HG02623 (cell line): Measurements from ENCODE around the gene SRPRA.
"Not testable (repeated sequence)": the region's sequence is repeated elsewhere in the genome, so short reads cannot be mapped to it uniquely, and the experiment has no call there.

Experiments used
- ATAC-seq: cut with Tn5 transposase; IDR thresholded peaks from one replicate; pipeline ENCODE4 v1.9.1; 2021; ENCODE audit warnings: moderate library complexity; ENCODE audit not compliant: unreplicated experiment

SRPRA gene, protein sequence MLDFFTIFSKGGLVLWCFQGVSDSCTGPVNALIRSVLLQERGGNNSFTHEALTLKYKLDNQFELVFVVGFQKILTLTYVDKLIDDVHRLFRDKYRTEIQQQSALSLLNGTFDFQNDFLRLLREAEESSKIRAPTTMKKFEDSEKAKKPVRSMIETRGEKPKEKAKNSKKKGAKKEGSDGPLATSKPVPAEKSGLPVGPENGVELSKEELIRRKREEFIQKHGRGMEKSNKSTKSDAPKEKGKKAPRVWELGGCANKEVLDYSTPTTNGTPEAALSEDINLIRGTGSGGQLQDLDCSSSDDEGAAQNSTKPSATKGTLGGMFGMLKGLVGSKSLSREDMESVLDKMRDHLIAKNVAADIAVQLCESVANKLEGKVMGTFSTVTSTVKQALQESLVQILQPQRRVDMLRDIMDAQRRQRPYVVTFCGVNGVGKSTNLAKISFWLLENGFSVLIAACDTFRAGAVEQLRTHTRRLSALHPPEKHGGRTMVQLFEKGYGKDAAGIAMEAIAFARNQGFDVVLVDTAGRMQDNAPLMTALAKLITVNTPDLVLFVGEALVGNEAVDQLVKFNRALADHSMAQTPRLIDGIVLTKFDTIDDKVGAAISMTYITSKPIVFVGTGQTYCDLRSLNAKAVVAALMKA

DNA sequence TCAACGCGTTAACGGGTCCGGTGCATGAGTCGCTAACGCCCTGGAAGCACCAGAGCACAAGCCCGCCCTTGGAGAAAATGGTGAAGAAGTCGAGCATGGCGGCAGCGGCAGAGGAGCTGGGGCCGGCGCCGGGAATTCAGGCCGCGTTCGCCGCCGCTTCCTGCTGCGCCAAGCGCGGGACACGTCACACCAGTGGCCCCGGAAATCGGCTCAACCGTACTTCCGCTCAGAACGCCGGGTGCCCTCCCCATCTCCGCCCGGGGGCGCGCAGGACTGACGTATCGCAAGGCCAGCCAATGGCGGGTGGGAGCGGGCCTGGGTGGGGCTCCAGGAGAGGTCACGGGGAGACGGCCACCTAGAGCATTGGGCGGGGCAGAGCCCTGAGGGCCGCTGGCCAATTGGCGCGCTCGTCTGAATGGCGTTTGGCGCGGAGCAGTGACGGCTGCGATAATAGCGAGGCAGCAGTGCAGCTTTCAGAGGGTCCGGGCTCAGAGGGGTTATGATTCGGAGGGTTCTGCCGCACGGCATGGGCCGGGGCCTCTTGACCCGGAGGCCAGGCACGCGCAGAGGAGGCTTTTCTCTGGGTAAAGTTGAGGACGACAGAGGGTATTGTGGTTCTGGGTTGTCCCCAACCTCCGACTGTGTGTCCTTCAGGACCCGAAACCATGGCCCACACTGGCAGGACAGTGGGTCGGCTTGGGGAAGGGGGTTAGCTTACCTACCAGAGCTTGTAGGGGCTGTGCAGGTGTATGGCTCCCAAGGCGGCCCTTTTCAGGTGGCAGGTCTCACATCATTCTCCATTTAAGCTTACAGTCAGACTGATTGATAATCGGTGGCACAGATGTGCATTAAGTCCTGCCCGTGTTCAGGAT is at the start of gene SRPRA, which contains the start of gene FOXRED1:
TSS of gene SRPRA (minus strand) at position 188 of the 872 bp plus-strand sequence. CDS start at position 97, 91 bp downstream.
TSS of gene FOXRED1 (plus strand) at position 447 of the 872 bp plus-strand sequence. CDS start at position 500, 53 bp downstream.
- peak; percentile 98 for ATAC-seq

DNA sequence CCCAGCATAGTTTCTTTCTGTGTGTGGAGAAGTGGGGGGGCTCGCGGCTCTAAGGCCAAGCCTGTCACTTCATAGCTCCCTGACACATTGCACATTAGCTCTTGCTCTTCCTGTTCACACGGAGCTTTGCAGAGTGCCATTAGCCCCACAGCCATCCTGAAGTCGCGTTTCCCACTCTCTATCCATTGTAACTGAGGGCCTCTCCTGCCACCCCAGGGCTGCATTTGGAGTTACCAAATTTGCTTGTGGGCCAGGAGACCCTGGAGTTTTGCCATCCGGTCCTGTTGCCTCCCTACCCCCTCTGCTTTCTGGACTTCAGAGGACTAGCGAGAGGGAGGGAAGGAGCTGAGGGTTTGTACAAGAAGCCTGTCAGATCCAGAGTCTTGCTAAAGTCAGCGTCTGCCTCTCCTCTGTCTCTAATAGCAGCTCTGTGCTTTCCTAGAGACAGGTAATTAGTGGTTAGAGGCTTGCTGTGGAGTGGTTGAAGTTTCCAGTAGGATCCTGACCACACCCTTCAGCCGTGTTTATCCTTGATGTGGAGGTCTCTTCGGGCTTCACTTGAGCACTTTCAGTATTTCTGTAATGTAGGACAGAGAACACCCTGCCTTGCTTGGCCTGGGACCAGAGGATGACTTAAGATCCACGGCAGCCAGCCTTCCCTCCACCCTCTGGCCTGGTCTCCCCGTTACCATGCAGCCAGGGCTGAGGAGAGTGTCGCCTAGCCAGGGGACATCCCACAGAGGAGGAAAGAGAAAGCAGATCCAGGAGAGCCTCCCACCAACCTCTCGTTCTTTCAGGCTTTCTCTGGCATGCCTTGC is 49.3 kb upstream of the SRPRA start:
- peak; percentile 27 for ATAC-seq

DNA sequence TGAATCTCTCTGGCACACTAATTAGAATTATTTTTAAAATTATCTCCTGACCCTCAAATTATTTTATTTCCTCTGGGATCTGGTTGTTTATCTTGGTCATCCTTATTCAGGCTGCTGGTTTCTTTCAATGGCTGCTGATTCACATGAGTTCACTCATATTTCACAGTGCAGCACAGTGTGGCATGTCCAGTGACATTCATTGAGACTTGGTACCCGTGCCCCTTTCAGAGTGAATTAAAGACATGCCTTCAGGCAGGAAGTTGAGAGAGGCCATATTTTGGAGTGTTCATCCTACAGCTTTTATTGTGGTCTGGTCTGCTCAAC is 48.7 kb upstream of the SRPRA start:
- ATAC-seq = no peak

DNA sequence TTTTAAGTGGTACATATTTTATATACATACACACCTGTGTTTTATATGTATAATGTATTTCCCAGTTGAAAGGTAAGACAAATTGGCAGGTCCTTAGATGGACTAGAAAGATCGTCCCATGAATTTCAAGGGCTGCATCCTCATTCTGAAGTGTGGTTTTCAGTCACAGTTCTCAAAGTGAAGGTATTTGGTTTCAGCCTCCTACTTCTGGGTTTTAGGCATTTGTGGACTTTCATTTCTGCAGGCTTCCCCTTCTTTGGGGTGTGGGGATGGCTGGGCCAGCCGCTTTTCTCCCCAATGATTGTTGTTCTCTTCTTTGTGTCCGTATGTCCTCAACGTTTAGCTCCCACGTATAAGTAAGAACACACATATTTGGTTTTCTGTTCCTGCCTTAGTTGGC is 45.1 kb upstream of the SRPRA start:
- no peak for ATAC-seq

DNA sequence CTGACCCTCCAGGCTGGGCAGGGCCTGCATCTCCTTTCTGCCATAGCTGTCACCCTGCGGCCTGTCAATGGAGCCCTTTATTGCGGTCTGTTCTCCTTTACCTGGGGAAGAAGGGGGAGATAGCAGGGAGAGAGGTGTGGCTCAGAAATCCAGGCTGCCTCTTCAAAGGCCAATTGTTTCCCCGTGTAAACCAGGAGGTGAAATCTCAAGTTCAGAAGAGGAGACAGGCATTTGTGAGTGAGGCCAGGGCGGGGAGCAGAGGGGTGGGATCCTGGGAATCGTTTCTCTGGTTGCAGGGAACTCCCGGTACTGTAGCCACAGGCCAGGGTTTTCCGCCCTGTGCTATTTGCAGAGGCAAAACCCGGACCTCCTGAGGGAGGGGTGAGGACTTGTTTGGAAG is 44.3 kb upstream of the SRPRA start:
- ATAC-seq = no peak

DNA sequence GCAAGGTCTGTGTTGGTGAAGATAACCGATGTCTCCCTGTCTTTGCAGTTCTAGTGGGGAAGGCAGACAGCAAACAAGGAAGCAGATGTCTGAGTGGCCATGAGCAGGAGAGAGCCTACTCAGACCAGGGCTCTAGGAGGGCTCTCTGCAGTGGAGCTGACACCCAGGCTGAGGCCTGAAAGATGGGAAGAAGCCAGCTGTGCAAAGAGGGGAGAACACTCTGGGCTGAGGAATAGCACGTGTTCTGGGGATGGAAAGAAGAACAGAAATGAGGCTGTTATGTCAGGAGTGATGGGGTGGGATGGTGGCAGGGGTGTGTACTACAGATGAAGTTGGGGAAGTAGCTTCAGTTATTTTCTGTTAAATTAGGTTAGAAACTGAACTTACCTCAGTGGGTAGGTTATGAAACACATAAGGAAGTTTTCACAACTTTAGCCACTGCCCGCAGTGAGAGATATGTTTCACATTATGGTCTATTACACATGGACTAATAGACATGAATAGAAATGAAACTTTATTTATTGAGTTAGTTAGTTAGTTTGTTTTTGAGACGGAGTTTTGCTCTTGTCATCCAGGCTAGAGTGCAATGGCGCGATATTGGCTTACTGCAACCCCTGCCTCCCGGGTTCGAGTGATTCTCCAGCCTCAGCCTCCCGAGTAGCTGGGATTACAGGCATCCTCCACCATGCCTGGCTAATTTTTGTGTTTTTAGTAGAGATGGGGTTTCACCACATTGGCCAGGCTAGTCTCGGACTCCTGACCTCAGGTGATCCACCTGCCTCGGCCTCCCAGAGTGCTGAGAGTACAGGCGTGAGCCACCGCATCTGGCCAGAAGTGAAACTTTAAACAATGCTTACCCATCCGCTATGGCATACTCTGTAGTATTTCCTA is 43.0 kb upstream of the SRPRA start:
- ATAC-seq = peak; percentile 49

DNA sequence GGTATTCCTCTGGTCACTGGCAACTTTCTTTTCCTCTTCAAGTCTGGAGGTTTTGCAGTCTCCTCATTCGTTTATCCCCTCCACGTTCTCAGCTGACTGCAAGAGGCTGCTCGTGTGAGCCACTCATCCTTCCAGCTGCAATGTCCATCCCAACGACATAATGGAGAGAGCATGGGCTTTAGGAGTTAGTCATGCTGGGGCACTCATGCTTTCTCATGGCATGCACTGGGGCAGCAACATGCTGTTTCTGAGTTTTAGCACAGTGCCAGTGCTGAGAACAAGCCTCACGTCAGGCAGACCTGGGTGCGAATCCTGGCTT is 42.3 kb upstream of the SRPRA start:
- no peak for ATAC-seq

DNA sequence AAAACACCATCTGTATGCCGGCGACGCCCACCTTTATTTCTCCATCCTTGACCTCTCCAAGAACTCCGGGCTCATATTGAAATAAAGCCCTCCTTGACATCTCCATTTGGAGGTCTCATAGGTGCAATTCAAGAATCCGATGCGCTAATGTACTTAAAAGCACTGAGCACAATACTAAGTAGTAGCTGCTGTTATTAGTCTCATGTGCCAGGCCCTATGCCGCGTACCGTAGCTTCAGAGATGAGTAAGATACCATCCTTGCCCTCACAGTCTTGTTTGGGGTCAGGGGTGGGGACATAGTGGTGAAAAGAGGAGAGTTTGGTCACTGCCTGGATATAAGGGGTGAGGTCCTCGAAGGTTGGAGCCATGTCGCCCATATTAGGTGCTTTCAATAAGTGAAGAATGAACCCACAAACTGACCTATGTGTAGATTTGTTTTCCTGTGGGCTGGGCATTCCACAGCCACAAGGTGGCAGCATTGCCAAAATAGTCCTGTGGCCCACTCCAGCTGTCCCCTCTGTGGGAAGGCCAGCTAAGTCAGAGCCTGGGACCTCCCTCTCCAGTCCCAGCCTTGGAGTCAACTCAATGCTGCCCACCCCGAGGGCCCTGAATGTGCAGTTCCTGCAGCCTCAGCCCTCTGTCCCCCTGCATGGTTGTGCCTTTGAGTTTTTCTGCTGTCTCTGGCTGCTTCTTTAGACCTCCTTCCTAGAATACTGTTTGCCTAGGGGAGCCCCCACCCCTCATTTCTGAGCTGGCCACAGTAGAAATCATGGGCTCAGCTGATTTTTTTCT is 41.7 kb upstream of the SRPRA start:
- peak; percentile 32 for ATAC-seq

DNA sequence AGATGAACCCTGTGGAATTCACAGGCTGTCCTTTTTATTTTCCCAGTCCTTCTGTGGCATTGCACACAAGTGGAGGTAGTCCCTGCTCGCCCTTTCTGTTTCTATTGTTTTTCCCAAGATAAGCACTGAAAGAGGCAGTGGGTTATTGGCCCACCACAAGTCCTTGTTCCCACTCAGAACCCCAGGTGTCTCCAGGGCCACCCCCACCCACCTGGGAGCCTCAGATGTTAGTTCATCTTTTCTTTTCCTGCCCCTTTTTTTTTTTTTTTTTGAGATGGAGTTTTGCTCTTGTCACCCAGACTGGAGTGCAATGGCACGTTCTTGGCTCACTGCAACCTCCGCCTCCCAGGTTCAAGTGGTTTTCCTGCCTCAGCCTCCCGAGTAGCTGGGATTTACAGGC is 40.1 kb upstream of the SRPRA start:
- ATAC-seq = not testable (repeated sequence)

DNA sequence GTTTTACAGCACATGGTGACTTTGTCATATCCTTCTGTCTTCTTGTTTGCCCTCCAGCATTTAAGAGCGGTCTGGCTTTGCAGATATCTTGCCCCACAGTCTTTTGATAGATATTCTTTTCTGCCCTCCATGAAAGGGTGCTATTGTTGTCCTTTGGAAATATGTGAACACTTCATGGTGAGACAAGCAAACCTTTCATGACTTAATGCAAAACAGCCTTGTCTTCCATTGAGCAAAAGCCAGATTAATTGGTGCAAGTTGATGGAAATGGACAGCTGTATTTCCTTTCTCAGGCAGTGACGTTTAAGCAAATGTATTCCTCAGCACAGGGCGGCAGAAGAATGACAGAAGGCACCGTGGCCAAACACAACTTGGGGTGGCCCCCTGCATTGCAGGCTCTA is 39.6 kb upstream of the SRPRA start:
- no peak for ATAC-seq

DNA sequence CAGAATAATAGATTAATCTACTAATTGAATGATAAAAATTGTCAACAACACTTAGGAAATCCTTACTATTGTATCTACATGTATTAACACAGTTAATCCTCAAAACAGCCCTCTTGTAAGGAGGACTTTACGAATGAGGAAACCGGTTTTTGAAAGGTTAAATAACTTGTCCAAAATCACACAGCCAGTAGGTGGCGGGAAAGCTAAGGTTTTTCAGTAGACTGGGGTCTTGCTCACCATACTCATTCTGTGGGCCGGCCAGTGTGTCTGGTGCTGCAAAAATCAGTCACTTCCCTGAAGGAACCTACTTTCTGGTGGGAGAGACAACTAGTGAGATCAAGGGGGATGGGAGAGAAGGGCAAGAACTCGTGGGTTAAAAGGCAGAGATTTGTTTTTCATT is 39.0 kb upstream of the SRPRA start:
- ATAC-seq = no peak

DNA sequence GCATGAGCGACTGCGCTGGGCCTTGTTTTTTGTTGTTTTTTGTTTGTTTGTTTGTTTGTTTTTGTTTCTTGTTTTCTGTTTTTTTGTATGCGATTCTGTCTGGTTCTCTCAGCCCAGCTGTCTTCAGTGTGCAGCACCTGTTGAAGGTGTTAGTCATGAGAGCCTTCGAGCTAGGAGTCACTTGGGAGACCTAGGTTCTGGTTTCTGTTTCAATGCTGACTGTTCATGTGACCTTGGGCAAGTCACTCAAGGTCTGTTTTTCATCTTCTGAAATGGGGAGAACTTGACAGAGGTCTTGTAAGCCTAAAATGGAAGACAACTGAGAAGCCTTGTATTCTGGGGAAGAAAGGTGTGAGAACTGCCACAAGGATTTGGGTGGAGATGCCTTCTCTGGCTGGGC is 37.0 kb upstream of the SRPRA start:
- peak; percentile 51 for ATAC-seq

DNA sequence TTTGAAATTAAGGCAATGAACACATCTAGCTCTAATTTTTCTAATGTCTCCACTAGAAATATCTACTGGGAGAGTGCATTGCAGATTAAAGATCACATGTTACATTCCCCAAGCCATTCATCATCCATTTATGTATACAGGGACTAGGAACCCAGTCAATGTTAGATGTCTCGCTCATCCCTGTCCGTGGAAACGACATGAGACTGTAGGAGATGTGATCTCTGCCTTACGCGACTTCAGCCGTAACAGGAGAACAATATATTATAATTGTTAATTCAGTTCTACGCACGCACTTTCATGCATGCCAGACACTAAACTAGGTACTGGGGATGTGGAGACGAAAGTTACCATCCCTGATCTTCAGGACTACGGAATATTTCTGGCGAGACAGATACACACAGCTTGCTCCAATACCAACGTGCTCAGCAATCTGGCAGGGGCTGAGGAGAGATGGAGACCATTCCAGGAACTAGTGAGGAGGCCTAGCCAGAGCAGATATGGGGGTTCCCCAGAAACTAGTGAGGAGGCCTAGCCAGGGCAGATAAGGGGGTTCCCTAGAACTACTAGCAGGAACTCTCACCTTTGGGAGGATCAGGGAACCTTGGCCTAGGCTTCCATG is 35.9 kb upstream of the SRPRA start:
- peak; percentile 1 for ATAC-seq

DNA sequence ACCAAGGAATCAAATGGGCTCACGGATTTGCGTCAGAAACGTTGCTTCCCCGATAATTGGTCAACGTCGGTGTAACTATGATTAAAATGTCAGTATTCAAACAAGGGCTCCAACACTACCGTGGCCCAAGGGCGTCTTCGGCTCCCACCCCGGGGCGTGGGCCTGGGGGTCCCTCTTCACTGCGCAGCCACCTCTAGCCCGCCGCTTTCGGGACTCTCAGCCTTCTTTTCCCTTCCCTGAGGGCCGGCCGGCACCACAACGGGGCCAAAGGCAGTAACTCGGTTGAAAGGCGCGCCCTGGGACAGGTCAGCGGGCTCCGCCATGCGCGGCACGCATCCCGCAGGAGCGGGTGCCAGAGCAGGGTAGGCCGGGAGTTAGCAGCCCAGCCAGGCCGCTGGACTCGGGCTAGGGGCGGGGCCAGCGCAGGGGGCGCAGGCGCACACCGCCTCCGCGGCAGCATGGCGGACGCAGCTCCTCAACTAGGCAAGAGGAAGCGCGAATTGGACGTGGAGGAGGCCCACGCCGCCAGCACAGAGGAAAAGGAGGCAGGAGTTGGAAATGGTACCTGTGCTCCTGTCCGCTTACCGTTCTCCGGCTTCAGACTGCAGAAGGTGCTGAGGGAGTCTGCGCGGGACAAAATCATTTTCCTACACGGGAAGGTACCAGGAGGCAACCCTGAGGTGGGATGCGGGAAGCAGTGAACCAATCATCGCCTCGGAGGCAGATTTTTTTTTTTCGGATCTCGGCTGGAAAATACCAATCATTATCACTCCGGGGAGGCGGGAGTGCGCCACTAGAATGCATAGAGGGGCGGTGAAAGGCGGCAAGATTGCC is 35.1 kb upstream of the SRPRA start, which contains the start of gene DCPS:
TSS of gene DCPS (plus strand) at position 438 of the 834 bp plus-strand sequence. CDS start at position 459, 21 bp downstream.
- ATAC-seq = peak; percentile 81

DNA sequence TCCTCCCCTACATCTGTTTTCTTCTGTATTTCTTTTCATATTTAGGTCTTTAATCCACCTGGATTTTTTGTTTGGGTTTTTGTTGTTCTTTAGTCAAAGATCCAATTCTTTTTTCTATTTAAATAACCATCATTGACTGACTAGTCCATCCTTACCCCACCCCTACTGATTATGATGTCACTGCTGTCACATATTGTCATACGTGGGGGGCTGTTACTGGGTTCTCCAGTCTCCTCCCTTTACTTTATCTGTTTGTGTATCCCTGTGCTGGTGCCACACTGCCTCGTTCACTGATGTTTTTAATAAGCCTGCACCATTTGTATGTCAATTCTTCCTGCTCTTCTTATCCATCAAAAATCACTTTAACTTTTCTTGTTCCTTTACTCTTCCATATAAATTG is 28.3 kb upstream of the SRPRA start:
- no peak for ATAC-seq

DNA sequence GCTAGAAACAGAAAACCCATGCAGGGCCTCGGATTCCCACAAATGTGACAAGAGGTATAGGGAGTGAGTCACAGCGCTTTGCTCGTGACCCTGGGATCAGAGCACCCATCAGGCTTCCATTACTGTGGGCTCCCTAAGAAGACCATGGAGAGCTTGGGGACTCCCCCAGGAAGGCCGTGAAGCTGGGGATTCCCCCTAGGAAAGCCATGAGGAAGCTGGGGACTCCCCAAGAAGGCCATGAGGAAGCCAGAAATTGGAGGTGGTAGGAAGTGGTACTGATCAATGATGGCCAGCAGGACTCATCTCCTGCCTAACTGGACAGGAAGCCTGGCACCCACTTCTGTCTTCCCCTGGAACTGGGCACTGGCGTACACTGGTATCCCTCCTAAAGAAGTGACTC is 25.0 kb upstream of the SRPRA start:
- no peak for ATAC-seq

DNA sequence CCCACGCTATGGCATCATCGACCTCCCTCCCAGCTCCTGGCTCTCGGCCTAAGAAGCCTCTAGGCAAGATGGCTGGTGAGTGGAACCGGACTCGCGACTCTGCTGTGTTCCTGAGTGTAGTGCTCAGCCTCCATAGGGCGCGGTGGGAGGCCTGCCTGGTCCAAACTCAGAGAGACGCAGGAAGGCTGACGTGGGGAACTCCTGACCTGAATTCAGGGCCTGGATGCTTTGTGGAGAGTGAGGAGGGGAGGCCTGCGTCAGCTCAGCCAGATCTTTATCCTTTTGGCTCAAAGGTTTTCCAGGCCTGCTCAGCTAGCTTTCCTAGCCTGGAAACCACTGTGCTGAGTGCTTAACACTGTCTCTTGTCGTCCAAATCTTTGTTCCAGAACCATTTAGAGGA is 22.2 kb upstream of the SRPRA start:
- ATAC-seq = no peak

DNA sequence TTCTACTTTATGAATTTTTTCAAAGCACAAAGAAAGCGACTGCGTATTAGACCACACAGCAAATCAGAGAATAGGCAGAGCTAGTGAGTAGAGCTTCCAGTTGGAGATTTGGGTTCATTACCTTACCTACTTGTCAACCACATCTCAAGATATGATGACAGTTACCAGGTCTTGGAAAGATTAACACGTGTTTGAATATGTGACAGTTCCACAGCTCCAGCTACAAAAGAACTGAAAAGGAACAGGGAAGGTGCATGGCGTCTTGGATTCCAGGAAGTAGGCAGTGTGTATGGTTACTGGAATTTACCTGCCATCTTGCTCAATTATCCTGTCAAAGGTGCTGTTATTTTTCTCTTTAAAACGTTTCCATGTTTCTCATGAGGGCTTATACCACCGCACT is 19.5 kb upstream of the SRPRA start:
- ATAC-seq = no peak
